OCI-LY7 (cell line): Measurements from ENCODE around the gene CD63.

Experiments used
- CTCF ChIP-seq: fragments of 200-600 bp; sonication (generic); conservative IDR thresholded peaks from 2 replicates; pipeline ENCODE4 v1.5.1; 2014; ENCODE audit warnings: mild to moderate bottlenecking, antibody characterized with exemption, low read length, moderate library complexity, mixed read lengths
- EZH2phosphoT487 ChIP-seq: fragments of 200-600 bp; sonication (generic); IDR thresholded peaks from 2 replicates; pipeline ENCODE4 v1.6.1; 2018; ENCODE audit warnings: low read depth, borderline replicate concordance, mild to moderate bottlenecking, mixed run types, antibody characterized with exemption, low read length, moderate library complexity, mixed read lengths

- TF ChIP-seq EZH2phosphoT487 (no peak), CTCF (no peak)
Measured at GRCh38 chr12:55748230-55748993, 19.6 kb upstream of the CD63 start.
